ENCODE data around the gene PTP4A1. TPM values are rescaled to one million over a fixed set of nuclear protein-coding genes. Genes with fewer than 3 reads are reported as not detected.

PTP4A1 gene
- total and polyA plus RNA-seq, 2 of the 13 experiments (the other 11 are each of a cell fraction or from before 2014, with no cell fraction given) = 141 to 376 TPM

DNA sequence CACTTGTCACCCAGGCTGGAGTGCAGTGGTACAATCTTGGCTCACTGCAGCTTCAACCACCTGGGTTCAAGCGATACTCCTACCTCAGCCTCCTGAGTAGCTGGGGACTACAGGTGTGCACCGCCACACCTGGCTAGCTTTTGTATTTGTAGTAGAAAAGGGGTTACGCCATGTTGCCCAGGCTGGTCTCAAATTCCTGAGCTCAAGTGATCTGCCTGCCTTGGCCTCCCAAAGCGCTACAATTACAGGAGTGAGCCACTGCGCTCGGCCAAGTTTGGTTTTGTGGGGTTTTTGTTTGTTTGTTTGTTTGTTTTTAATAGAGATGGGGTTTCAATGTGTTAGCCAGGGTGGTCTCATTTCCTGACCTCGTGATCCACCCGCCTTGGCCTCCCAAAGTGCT lies 12.3 kb downstream of the PTP4A1 start (continued):
- TF ChIP-seq ZNF430 (CRISPR knock-in tag; IDR thresholded peaks at IDR 0.05) (no peak), SATB2 (CRISPR knock-in tag; IDR thresholded peaks at IDR 0.05) (no peak), ZBTB42 (CRISPR knock-in tag; IDR thresholded peaks at IDR 0.05) (no peak), AGO1 (IDR thresholded peaks at IDR 0.05; ENCODE audit: low read depth, low read length, poor library complexity, severe bottlenecking) (no peak), ZSCAN29 (CRISPR knock-in tag; conservative IDR thresholded peaks at IDR 0.05) (no peak), ZMYM4 (CRISPR knock-in tag; IDR thresholded peaks at IDR 0.05) (0 out of 2 replicates have a peak, but pooled peaks have one; percentile 16), ZNF839 (CRISPR knock-in tag; IDR thresholded peaks at IDR 0.05; ENCODE audit: borderline replicate concordance) (no peak), ZBTB20 (CRISPR knock-in tag; IDR thresholded peaks at IDR 0.05; ENCODE audit: borderline replicate concordance, low read depth) (no peak), TGIF2 (CRISPR knock-in tag; IDR thresholded peaks at IDR 0.05) (no peak), MXI1 (IDR thresholded peaks at IDR 0.05; ENCODE audit: borderline replicate concordance, low read depth, low read length) (no peak), ZNF614 (CRISPR knock-in tag; IDR thresholded peaks at IDR 0.05; ENCODE audit: borderline replicate concordance) (no peak), ZMYM3 (CRISPR knock-in tag; IDR thresholded peaks at IDR 0.05) (no peak), BORCS8-MEF2B (CRISPR knock-in tag; IDR thresholded peaks at IDR 0.05) (no peak), NCOA2 (CRISPR knock-in tag; IDR thresholded peaks at IDR 0.05) (no peak), ASH2L (IDR thresholded peaks at IDR 0.05; ENCODE audit: insufficient read length, low read depth, low read length) (no peak), MYNN (CRISPR knock-in tag; IDR thresholded peaks at IDR 0.05; ENCODE audit: low read depth) (no peak), ZNF460 (CRISPR knock-in tag; IDR thresholded peaks at IDR 0.05; ENCODE audit: borderline replicate concordance) (peak; percentile 82; the same call in 1 of the 2 replicates), SYNCRIP (IDR thresholded peaks at IDR 0.05; ENCODE audit: insufficient read depth, low read depth, low read length) (no peak), TEAD2 (CRISPR knock-in tag; IDR thresholded peaks at IDR 0.05) (no peak), RBM22 (optimal IDR thresholded peaks at IDR 0.05; ENCODE audit: low read length) (peak; percentile 15), FOXK1 (CRISPR knock-in tag; IDR thresholded peaks at IDR 0.05; ENCODE audit: borderline replicate concordance, low read depth) (no peak), ZNF10 (CRISPR knock-in tag; IDR thresholded peaks at IDR 0.05; ENCODE audit: borderline replicate concordance, low read depth) (no peak)
- TF ChIP-seq, protein P1, sequence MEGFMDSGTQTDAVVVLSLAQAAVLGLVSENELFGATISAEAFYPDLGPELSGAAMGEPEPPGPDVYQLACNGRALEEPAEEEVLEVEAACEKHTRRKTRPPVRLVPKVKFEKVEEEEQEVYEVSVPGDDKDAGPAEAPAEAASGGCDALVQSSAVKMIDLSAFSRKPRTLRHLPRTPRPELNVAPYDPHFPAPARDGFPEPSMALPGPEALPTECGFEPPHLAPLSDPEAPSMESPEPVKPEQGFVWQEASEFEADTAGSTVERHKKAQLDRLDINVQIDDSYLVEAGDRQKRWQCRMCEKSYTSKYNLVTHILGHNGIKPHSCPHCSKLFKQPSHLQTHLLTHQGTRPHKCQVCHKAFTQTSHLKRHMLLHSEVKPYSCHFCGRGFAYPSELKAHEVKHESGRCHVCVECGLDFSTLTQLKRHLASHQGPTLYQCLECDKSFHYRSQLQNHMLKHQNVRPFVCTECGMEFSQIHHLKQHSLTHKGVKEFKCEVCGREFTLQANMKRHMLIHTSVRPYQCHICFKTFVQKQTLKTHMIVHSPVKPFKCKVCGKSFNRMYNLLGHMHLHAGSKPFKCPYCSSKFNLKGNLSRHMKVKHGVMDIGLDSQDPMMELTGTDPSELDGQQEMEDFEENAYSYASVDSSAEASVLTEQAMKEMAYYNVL (CRISPR knock-in tag; IDR thresholded peaks at IDR 0.05; ENCODE audit: borderline replicate concordance) = no peak
- TF ChIP-seq, protein P2, sequence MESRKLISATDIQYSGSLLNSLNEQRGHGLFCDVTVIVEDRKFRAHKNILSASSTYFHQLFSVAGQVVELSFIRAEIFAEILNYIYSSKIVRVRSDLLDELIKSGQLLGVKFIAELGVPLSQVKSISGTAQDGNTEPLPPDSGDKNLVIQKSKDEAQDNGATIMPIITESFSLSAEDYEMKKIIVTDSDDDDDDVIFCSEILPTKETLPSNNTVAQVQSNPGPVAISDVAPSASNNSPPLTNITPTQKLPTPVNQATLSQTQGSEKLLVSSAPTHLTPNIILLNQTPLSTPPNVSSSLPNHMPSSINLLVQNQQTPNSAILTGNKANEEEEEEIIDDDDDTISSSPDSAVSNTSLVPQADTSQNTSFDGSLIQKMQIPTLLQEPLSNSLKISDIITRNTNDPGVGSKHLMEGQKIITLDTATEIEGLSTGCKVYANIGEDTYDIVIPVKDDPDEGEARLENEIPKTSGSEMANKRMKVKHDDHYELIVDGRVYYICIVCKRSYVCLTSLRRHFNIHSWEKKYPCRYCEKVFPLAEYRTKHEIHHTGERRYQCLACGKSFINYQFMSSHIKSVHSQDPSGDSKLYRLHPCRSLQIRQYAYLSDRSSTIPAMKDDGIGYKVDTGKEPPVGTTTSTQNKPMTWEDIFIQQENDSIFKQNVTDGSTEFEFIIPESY (CRISPR knock-in tag; IDR thresholded peaks at IDR 0.05) = peak; percentile 55; the same call in 1 of the 2 replicates
- TF ChIP-seq, protein P3, sequence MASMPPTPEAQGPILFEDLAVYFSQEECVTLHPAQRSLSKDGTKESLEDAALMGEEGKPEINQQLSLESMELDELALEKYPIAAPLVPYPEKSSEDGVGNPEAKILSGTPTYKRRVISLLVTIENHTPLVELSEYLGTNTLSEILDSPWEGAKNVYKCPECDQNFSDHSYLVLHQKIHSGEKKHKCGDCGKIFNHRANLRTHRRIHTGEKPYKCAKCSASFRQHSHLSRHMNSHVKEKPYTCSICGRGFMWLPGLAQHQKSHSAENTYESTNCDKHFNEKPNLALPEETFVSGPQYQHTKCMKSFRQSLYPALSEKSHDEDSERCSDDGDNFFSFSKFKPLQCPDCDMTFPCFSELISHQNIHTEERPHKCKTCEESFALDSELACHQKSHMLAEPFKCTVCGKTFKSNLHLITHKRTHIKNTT (CRISPR knock-in tag; IDR thresholded peaks at IDR 0.05) = no peak
- TF ChIP-seq, protein P4, sequence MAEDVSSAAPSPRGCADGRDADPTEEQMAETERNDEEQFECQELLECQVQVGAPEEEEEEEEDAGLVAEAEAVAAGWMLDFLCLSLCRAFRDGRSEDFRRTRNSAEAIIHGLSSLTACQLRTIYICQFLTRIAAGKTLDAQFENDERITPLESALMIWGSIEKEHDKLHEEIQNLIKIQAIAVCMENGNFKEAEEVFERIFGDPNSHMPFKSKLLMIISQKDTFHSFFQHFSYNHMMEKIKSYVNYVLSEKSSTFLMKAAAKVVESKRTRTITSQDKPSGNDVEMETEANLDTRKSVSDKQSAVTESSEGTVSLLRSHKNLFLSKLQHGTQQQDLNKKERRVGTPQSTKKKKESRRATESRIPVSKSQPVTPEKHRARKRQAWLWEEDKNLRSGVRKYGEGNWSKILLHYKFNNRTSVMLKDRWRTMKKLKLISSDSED (CRISPR knock-in tag; IDR thresholded peaks at IDR 0.05) = no peak
